A673 (cell line): ENCODE measurements around the gene FBP2.

Source experiments
- CTCF ChIP-seq: fragments of 300-800, 200-600 bp; sonication (generic); conservative IDR thresholded peaks from 2 replicates; pipeline ENCODE4 v1.5.1; 2017; ENCODE audit warnings: low read depth, mild to moderate bottlenecking, antibody characterized with exemption, low read length, moderate library complexity, mixed read lengths
- EZH2 ChIP-seq: fragments of 200-600 bp; sonication (generic); IDR thresholded peaks from 2 replicates; pipeline ENCODE4 v1.6.1; 2017; ENCODE audit warnings: borderline replicate concordance, low read depth, mild to moderate bottlenecking, mixed read lengths, antibody characterized with exemption, low read length; ENCODE audit not compliant: poor library complexity, severe bottlenecking

DNA sequence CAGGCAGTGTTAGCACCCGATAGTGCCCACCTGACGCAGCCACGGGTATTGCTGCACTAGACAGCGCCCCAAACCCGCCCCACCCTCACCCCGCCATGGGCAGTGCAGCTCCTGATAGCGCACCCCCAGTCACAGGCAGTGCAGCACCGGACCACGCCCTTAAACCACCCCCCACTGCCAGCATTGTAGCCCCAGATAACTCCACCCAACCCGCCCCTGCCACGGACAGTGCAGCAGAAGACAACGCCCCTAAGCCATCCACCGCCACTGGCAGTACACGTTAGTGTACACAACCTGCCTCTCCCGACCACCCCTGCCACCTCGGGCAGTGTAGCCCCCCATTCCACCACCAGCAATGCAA, 39.6 kb downstream of the FBP2 start:
- no peak for TF ChIP-seq CTCF
- TF ChIP-seq EZH2: no peak
